Caco-2 (cell line): ENCODE results near the gene USP37. TPM values are rescaled to one million over a fixed set of nuclear protein-coding genes. Genes with fewer than 3 reads are reported as not detected.

Experiments used
- BruUV-seq: library from RNA; stranded (reverse); fragments of 400-500 nt; replicated peaks from 2 replicates; lab custom pipeline; 2021; lab: Mats Ljungman, UMichigan
- CTCF ChIA-PET: fragments of 300-600 bp; sonication (Branson Sonifier 250); formaldehyde crosslinking; loops from one replicate; lab custom pipeline; 2022; ENCODE audit warnings: antibody characterized with exemption; lab: Charles Lee
- POLR2A ChIA-PET: fragments of 300-600 bp; sonication (Branson Sonifier 250); formaldehyde crosslinking; loops from one replicate; lab custom pipeline; 2022; ENCODE audit warnings: antibody characterized with exemption; lab: Charles Lee
- DNase-seq, 2 experiments: peaks; one replicate each; pipeline versions ENCODE4 v3.0.0 to v3.0.0-alpha.2; 2020 to 2022
- H3K27me3 ChIP-seq: replicated peaks from 2 replicates; pipeline ENCODE4 v1.6.0; 2011; ENCODE audit warnings: low read length; ENCODE audit not compliant: control insufficient read depth, insufficient read depth
- H3K36me3 ChIP-seq: 2 replicates; pipeline ENCODE4 v1.5.1; 2011; ENCODE audit warnings: low read length; ENCODE audit not compliant: control insufficient read depth, insufficient read depth
- H3K4me1 ChIP-seq: fragments of 250-450 bp; sonication (Bioruptor Pico); 2 replicates; pipeline ENCODE4 v1.5.1; 2020; ENCODE audit warnings: mild to moderate bottlenecking
- H3K4me3 ChIP-seq: 2 replicates; pipeline ENCODE4 v1.5.1; 2011; ENCODE audit warnings: low read depth, mild to moderate bottlenecking, control low read depth, low read length
- H3K9me3 ChIP-seq: fragments of 250-450 bp; sonication (Bioruptor Pico); 2 replicates; pipeline ENCODE4 v1.5.1; 2020; ENCODE audit warnings: mild to moderate bottlenecking, moderate library complexity
- H3K27ac Mint-ChIP-seq: one replicate; pipeline ENCODE4 v1.8.0; 2022; ENCODE audit warnings: mixed read lengths; ENCODE audit not compliant: unreplicated experiment
- H3K27me3 Mint-ChIP-seq: one replicate; pipeline ENCODE4 v1.8.0; 2022; ENCODE audit warnings: mixed read lengths; ENCODE audit not compliant: insufficient read depth, unreplicated experiment
- H3K36me3 Mint-ChIP-seq: one replicate; pipeline ENCODE4 v1.8.0; 2022; ENCODE audit warnings: mild to moderate bottlenecking, mixed read lengths; ENCODE audit not compliant: insufficient read depth, unreplicated experiment
- H3K4me1 Mint-ChIP-seq: one replicate; pipeline ENCODE4 v1.8.0; 2022; ENCODE audit warnings: low read depth, mixed read lengths; ENCODE audit not compliant: unreplicated experiment
- H3K4me3 Mint-ChIP-seq: one replicate; pipeline ENCODE4 v1.8.0; 2022; ENCODE audit warnings: mild to moderate bottlenecking, moderate library complexity, mixed read lengths; ENCODE audit not compliant: unreplicated experiment
- H3K9me3 Mint-ChIP-seq: one replicate; pipeline ENCODE4 v1.8.0; 2022; ENCODE audit warnings: mixed read lengths; ENCODE audit not compliant: unreplicated experiment
- CTCF ChIP-seq, 2 experiments: fragments of 200-600 bp in 1 of 2; IDR thresholded peaks; 1 replicate in 1 of 2; 2 replicates in 1 of 2; pipeline versions ENCODE4 v1.5.1 to v1.8.0; 2011 to 2022; ENCODE audit warnings: antibody characterized with exemption in 1 of 2, control low read depth in 1 of 2, inconsistent platforms in 1 of 2, low read depth in 1 of 2, low read length in 1 of 2, mild to moderate bottlenecking in 1 of 2, moderate library complexity in 1 of 2; ENCODE audit not compliant: insufficient read depth in 1 of 2, severe bottlenecking in 1 of 2, unreplicated experiment in 1 of 2
- intact Hi-C: fragments of 100-400 bp; cut with micrococcal nuclease; formaldehyde crosslinking; loops from one replicate; pipeline ENCODE4 v1.10.0; 2022; ENCODE audit not compliant: unreplicated experiment
- total RNA-seq: library from RNA; stranded (reverse); gene quantifications from 2 replicates; pipeline ENCODE4 v1.2.3, GENCODE V29; 2022

The USP37 gene
- total RNA-seq, 1 experiment from 2014 or later: 22.2 TPM

GRCh38 chr2:218458598-218458997 lies 109.6 kb downstream of the USP37 start:
- peaks cover 64% of the 10 kb centered on the region for H3K36me3 Mint-ChIP-seq
- intact Hi-C loops: loop anchor here (2.0 kb wide), 1 partner anchor 14 kb away; no protein-coding TSS in a partner anchor

GRCh38 chr2:218456849-218457248 lies 111.3 kb downstream of the USP37 start:
- peaks cover 8% of the 10 kb centered on the region for H3K4me1 Mint-ChIP-seq
- ChIA-PET CTCF (no interaction called here), POLR2A (no interaction called here)
- no peak overlapping the region for H3K4me3 ChIP-seq
- no peak for TF ChIP-seq CTCF (IDR thresholded peaks at IDR 0.05; ENCODE audit: insufficient read depth in 1 of 2, low read depth in 1 of 2, low read length in 1 of 2, severe bottlenecking in 1 of 2, unreplicated experiment in 1 of 2)
- intact Hi-C loops: no loop called here
- peaks cover 1% of the 10 kb centered on the region for H3K36me3 ChIP-seq
- H3K27me3 Mint-ChIP-seq: no peaks in the 10 kb centered on the region
- no peak overlapping the region for H3K4me3 Mint-ChIP-seq
- no peak overlapping the region for H3K27ac Mint-ChIP-seq
- no peaks in the 10 kb centered on the region for H3K27me3 ChIP-seq
- H3K9me3 ChIP-seq: no peaks in the 10 kb centered on the region
- no TSS peak for BruUV-seq
- H3K36me3 Mint-ChIP-seq: peaks cover 57% of the 10 kb centered on the region
- 0 out of 2 replicates have a peak, but pooled peaks cover 2% of the 10 kb centered on the region for H3K4me1 ChIP-seq
- DNase-seq: no peak
- no peaks in the 10 kb centered on the region for H3K9me3 Mint-ChIP-seq

More at GRCh38 chr2:218458598-218458997, 109.6 kb downstream of the USP37 start:
- Histone ChIP-seq H3K4me1 (no peaks in the 10 kb centered on the region), H3K27me3 (no peaks in the 10 kb centered on the region), H3K9me3 (no peaks in the 10 kb centered on the region), H3K36me3 (peaks cover 3% of the 10 kb centered on the region), H3K4me3 (no peak overlapping the region)
- no peak for TF ChIP-seq CTCF (IDR thresholded peaks at IDR 0.05; ENCODE audit: insufficient read depth in 1 of 2, low read depth in 1 of 2, low read length in 1 of 2, severe bottlenecking in 1 of 2, unreplicated experiment in 1 of 2)
- Mint-ChIP-seq H3K27ac (no peak overlapping the region), H3K9me3 (no peaks in the 10 kb centered on the region), H3K4me1 (peaks cover 8% of the 10 kb centered on the region), H3K4me3 (no peak overlapping the region), H3K27me3 (no peaks in the 10 kb centered on the region)
- no peak for DNase-seq
- CTCF ChIA-PET: interaction anchor here (0.6 kb wide), 1 partner anchor 229 kb away, joined by 3 read pairs; no protein-coding TSS in a partner anchor
- no TSS peak for BruUV-seq
- POLR2A ChIA-PET: no interaction called here

- no peak for TF ChIP-seq CTCF (IDR thresholded peaks at IDR 0.05; ENCODE audit: insufficient read depth in 1 of 2, low read depth in 1 of 2, low read length in 1 of 2, severe bottlenecking in 1 of 2, unreplicated experiment in 1 of 2)
- ChIA-PET POLR2A (interaction anchor here (1.5 kb wide), 1 partner anchor 33 kb away, joined by 6 read pairs; the partner anchor contains the start of gene VIL1), CTCF (no interaction called here)
- H3K36me3 ChIP-seq: peaks cover 9% of the 10 kb centered on the region
- no peak overlapping the region for H3K27ac Mint-ChIP-seq
- peaks cover 75% of the 10 kb centered on the region for H3K36me3 Mint-ChIP-seq
- H3K9me3 ChIP-seq: no peaks in the 10 kb centered on the region
- no TSS peak for BruUV-seq
- no peak overlapping the region for H3K4me3 Mint-ChIP-seq
- H3K27me3 ChIP-seq: no peaks in the 10 kb centered on the region
- H3K4me1 ChIP-seq: peaks cover 30% of the 10 kb centered on the region
- intact Hi-C loops: no loop called here
- no peak for DNase-seq
- H3K4me3 ChIP-seq: no peak overlapping the region
- peaks cover 27% of the 10 kb centered on the region for H3K4me1 Mint-ChIP-seq
- H3K9me3 Mint-ChIP-seq: no peaks in the 10 kb centered on the region
- no peaks in the 10 kb centered on the region for H3K27me3 Mint-ChIP-seq
Observed at GRCh38 chr2:218452079-218452478, 116.1 kb downstream of the USP37 start.
